CD1c-positive myeloid dendritic cell (primary cell): Measurements from ENCODE around the gene UBALD2.

Experiments
- DNase-seq: peaks from one replicate; pipeline ENCODE4 v3.0.0-alpha.2; 2016; ENCODE audit errors: extremely low spot score

The UBALD2 gene

DNA sequence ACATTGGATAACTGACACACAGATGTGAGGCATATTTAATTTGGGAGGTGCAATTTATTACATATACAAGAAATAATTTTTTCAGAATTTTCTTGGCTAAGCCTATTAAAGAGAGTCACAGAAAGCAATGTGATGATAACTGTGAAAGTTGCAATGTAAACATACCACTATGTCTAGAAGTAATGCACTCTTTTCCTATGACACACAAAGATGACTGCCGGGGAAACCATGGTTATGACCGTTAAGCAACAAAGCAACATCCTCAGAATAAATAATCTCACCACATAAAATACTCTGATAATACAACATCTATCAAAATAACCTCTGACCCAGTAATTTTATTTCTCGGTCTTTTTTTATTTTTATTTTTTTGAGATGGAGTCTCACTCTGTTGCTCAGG is 53.4 kb downstream of the UBALD2 start:
- DNase-seq = no peak
